Hepatic stellate cell (primary cell): ENCODE data around the gene PARP11.
A peak's percentile ranks its signal among the peaks of the same experiment; 100 is the strongest.

Experiments used
- DNase-seq: peaks from one replicate; pipeline ENCODE4 v3.0.0; 2011; ENCODE audit warnings: low spot score

PARP11 gene, protein sequence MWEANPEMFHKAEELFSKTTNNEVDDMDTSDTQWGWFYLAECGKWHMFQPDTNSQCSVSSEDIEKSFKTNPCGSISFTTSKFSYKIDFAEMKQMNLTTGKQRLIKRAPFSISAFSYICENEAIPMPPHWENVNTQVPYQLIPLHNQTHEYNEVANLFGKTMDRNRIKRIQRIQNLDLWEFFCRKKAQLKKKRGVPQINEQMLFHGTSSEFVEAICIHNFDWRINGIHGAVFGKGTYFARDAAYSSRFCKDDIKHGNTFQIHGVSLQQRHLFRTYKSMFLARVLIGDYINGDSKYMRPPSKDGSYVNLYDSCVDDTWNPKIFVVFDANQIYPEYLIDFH

GRCh38 chr12:3872800-3873636 is at the start of gene PARP11:
Gene PARP11 (minus strand): TSS chr12:3873399. CDS start chr12:3873229, 170 bp downstream.
- DNase-seq, result peak; percentile 88

GRCh38 chr12:3922033-3922432 is 48.8 kb upstream of the PARP11 start:
- no peak for DNase-seq

GRCh38 chr12:3921526-3921925 is 48.3 kb upstream of the PARP11 start:
- no peak for DNase-seq

GRCh38 chr12:3921151-3921471 is 47.9 kb upstream of the PARP11 start:
- DNase-seq, result no peak

GRCh38 chr12:3920351-3921150 is 47.4 kb upstream of the PARP11 start:
- no peak for DNase-seq

GRCh38 chr12:3913278-3913677 is 40.1 kb upstream of the PARP11 start:
- DNase-seq, result no peak

GRCh38 chr12:3912863-3913262 is 39.7 kb upstream of the PARP11 start:
- no peak for DNase-seq

- DNase-seq, result no peak
These were observed 38.2 kb upstream of the PARP11 start for GRCh38 chr12:3911409-3911808.

GRCh38 chr12:3905664-3906063 is 32.5 kb upstream of the PARP11 start:
- no peak for DNase-seq

GRCh38 chr12:3904999-3905398 is 31.8 kb upstream of the PARP11 start:
- DNase-seq, result no peak

GRCh38 chr12:3902921-3903320 is 29.7 kb upstream of the PARP11 start:
- DNase-seq, result no peak

DNA sequence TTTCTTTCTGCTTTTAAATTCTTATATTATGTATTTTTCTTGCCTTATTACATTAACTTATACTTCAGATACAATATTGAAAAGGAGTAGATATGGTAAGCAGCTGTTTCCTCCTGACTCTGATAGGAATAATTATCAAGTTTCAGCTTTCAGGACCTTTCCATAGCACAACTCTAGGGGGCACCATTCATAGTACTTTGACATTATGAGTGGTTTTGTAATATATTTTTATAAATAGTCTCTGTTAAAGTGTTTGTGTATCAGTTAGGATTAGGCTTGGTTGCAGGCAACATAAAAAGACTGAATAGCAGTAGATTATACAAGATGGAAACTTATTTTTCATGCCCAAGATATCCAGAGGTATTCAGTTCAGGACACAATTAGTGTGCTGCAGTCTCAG is 27.9 kb upstream of the PARP11 start:
- DNase-seq, result no peak

DNA sequence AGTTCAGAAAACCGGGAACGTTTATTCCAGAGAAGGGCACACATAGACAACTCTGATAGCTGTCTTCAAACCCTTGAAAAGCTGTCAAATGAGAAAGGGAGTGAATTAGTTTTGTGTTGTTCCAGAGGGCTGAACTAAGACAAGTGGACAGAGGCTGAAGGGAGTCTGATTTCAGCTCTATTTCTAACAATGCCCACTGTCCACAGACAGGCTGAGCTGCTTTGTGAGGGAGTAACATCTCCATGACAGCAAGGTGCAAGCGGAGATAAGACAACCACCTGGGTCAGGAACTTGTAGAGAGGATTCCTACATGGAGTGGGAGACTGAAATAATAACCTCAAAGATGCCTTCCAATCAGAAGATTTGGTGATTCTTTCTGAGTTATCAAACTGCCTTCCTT is 25.6 kb upstream of the PARP11 start:
- DNase-seq, result no peak

GRCh38 chr12:3897371-3897971 is 24.3 kb upstream of the PARP11 start:
- no peak for DNase-seq

GRCh38 chr12:3896801-3897351 is 23.7 kb upstream of the PARP11 start:
- no peak for DNase-seq

DNA sequence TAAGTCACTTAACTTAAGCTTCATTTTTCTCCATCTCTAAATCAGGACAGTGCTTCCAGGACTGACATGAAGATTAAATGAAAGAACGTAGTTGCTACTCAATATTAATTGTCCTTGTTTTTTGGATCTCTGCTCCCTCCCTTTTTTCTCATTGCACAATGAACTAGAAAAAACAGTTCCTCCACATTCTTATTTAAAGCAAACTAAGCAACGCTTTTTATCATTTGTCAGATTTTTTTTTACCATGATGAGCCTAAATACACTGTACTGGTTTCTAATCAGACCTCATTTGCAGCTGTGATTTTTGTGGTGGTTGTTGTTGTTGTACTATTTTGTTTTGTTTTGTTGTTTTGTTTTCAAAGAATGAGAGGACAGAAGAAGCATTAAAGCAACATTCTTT is 23.2 kb upstream of the PARP11 start:
- no peak for DNase-seq

- no peak for DNase-seq
These were observed 19.4 kb upstream of the PARP11 start for GRCh38 chr12:3892631-3893030.

DNA sequence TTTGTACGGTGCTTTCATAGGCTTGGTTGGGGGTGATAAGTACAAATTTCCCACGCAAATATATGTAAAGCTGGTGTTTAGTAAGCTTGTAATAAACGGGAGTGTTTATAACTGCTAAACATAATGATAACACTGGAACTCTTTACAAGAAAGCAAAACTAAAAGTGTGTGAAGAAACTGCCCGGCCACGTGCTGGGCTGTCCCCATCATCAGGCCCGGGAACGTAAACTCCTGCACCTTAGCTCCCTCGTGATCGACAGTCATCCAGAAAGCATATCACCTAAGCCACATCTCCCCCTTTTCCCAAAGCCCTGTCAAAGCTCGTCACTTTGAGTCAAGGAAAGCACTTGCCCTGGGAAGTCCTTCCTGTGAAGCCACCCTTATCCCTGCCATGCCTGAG is 18.0 kb upstream of the PARP11 start:
- no peak for DNase-seq

DNA sequence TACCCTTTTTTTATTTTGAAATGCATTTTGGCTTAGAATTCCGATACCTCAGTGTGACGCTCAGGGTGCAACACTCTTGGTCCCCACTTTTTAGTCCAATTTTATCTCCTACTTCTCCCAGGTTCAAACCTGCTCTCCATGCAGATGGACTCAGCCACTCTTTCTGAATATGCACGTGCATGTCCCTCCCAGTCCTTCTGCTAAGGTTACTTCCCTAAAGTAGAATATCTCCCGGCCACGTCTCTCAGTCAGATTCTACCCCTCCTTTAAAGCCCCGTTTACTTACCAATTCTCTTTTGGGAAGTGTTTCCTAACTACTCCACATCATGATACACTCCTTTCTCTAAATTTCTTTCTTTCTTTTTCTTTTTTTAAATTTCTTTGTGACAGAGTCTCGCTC is 15.5 kb upstream of the PARP11 start:
- no peak for DNase-seq

DNA sequence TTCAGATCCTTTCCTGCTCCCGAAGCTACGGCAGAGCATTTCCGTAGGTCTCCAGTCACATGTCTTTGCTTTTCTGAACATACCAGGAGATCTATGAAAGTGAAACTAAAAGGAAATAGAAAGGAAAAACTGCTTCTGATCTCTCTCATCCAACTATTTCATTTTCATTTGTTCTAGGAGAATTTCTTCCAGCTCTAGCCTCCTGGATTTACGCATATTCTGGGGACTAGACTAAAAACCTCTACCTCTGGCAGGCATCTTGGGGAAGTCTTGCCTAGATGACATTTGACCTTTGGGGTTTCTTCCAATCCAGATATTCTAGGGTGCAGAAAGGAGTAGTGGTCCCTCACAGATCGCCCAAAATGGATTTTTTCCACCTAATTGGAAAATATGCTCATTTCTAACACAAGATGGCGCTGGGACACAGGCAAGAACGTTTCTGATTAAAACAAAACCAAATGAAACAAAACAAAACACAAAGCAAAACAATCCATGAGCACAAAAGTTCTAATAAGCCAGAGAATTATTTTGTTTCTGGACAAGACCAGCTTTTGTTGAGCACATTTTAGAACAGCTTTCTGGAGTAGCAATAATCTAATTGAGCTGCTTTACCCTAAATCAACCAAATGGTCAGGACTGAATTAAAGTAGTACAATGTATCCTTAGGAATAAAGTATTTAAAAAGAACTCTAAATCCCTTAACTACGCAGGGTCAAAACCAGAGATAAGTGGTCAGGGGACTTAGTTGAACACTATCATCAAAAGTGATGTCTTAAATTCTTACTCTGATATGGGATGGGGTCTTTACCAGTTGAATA is 12.3 kb upstream of the PARP11 start:
- DNase-seq, result peak; percentile 11

DNA sequence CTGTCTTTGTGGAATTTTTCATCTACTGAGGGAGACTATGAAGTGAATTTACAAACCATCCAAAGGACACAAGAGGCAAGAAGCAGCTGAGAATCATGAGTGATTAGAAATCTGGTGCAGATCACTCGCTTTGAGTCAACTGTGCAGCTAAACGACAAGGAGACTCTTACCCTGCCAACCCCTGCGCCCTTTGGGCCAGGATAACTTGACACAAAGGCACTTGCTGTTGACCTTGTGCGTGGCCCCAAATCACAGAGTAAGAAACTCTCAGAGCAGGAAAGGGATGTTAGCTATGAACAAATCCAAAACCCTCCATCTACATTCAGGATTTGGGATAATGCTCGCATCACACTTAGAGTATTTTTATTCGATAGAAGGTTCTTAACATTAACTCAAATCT is 11.5 kb upstream of the PARP11 start:
- no peak for DNase-seq
